H1 (cell line): ENCODE data around the gene MRTFB. TPM values are rescaled to one million over a fixed set of nuclear protein-coding genes. Genes with fewer than 3 reads are reported as not detected.

Experiments used
- CTCF ChIA-PET: fragments of 300-600 bp; sonication (Branson Sonifier 250); formaldehyde crosslinking; loops from one replicate; lab custom pipeline; 2021; ENCODE audit not compliant: partially characterized antibody; lab: Charles Lee
- POLR2A ChIA-PET: fragments of 300-600 bp; sonication (Branson Sonifier 250); formaldehyde crosslinking; loops from one replicate; lab custom pipeline; 2021; ENCODE audit warnings: inconsistent platforms; ENCODE audit not compliant: partially characterized antibody; lab: Charles Lee
- DNase-seq, 2 experiments: peaks; one replicate each; pipeline versions ENCODE4 v3.0.0 to v3.0.0-alpha.2; 2010 to 2022; ENCODE audit warnings: low spot score in 2 of 2, low read depth in 1 of 2, mixed read lengths in 1 of 2
- FAIRE-seq: peaks from 2 replicates; lab custom pipeline; 2011; peaks lifted over from hg19 to GRCh38; lab: Jason Lieb, UNC
- H2AFZ ChIP-seq: 2 replicates; pipeline ENCODE4 v1.8.1; 2012; ENCODE audit warnings: low read length, inconsistent platforms
- H2AK5ac ChIP-seq: 2 replicates; pipeline ENCODE4 v1.6.1; 2013; ENCODE audit warnings: low read depth, low read length
- H2BK120ac ChIP-seq: replicated peaks from 2 replicates; pipeline ENCODE3; 2013; ENCODE audit warnings: low read depth, low read length, inconsistent platforms
- H2BK12ac ChIP-seq: 2 replicates; pipeline ENCODE4 v1.6.1; 2013; ENCODE audit warnings: low read depth, low read length
- H2BK15ac ChIP-seq: 2 replicates; pipeline ENCODE4 v1.6.1; 2013; ENCODE audit warnings: low read length
- H2BK20ac ChIP-seq: 2 replicates; pipeline ENCODE4 v1.6.1; 2013; ENCODE audit warnings: low read length
- H2BK5ac ChIP-seq: 2 replicates; pipeline ENCODE4 v1.6.1; 2013; ENCODE audit warnings: low read depth, low read length
- H3K14ac ChIP-seq: 2 replicates; pipeline ENCODE4 v1.6.1; 2013; ENCODE audit warnings: inconsistent platforms; ENCODE audit not compliant: insufficient read length
- H3K18ac ChIP-seq: 2 replicates; pipeline ENCODE4 v1.6.1; 2013; ENCODE audit warnings: low read length; ENCODE audit errors: extremely low read depth
- H3K23ac ChIP-seq: 2 replicates; pipeline ENCODE4 v1.6.1; 2013; ENCODE audit warnings: inconsistent platforms; ENCODE audit not compliant: insufficient read length
- H3K23me2 ChIP-seq: 2 replicates; pipeline ENCODE4 v1.6.1; 2013; ENCODE audit warnings: low read depth, low read length
- H3K27ac ChIP-seq: 2 replicates; pipeline ENCODE4 v1.6.1; 2011; ENCODE audit warnings: low read depth, low read length, inconsistent platforms
- H3K27me3 ChIP-seq, 4 experiments: replicated peaks in 1 of 4; 1 replicate in 1 of 4; 2 replicates in 3 of 4; pipeline versions ENCODE4 v1.6.1 to v1.8.1; 2011 to 2013; ENCODE audit warnings: low read length in 3 of 4, mild to moderate bottlenecking in 3 of 4, inconsistent platforms in 2 of 4, mixed read lengths in 2 of 4, moderate library complexity in 1 of 4; ENCODE audit not compliant: control insufficient read depth in 3 of 4, insufficient read depth in 3 of 4; ENCODE audit errors: extremely low read depth in 1 of 4
- H3K36me3 ChIP-seq, 4 experiments: 2 replicates each; pipeline versions ENCODE4 v1.6.1 to v1.8.1; 2011 to 2013; ENCODE audit warnings: mild to moderate bottlenecking in 4 of 4, low read length in 3 of 4, moderate library complexity in 2 of 4, control low read depth in 1 of 4, inconsistent platforms in 1 of 4; ENCODE audit not compliant: insufficient read depth in 4 of 4, control insufficient read depth in 2 of 4
- H3K4ac ChIP-seq: replicated peaks from 2 replicates; pipeline ENCODE3; 2013; ENCODE audit warnings: low read length, low read depth, mixed read lengths, inconsistent platforms; ENCODE audit not compliant: insufficient read length
- H3K4me1 ChIP-seq, 4 experiments: replicated peaks in 1 of 4; 1 replicate in 1 of 4; 2 replicates in 3 of 4; pipeline versions ENCODE4 v1.6.1 to v1.8.1; 2011 to 2013; ENCODE audit warnings: low read length in 3 of 4, inconsistent platforms in 2 of 4, mixed read lengths in 1 of 4; ENCODE audit not compliant: insufficient read depth in 4 of 4, control insufficient read depth in 3 of 4
- H3K4me2 ChIP-seq, 2 experiments: 2 replicates each; pipeline versions ENCODE4 v1.6.1 to v1.8.1; 2011 to 2013; ENCODE audit warnings: low read depth in 2 of 2, low read length in 2 of 2, control low read depth in 1 of 2, inconsistent platforms in 1 of 2, mild to moderate bottlenecking in 1 of 2; ENCODE audit not compliant: insufficient read depth in 1 of 2
- H3K4me3 ChIP-seq, 4 experiments: fragments of 200-600, 300-600 bp in 1 of 4; sonication (generic), shearing (Covaris generic), sonication (Bioruptor Twin) in 1 of 4; 2 replicates each; pipeline versions ENCODE4 v1.5.1 to v1.8.1; 2011 to 2016; ENCODE audit warnings: low read length in 4 of 4, low read depth in 3 of 4, control low read depth in 2 of 4, inconsistent platforms in 2 of 4, mild to moderate bottlenecking in 2 of 4, mixed read lengths in 1 of 4, moderate library complexity in 1 of 4; ENCODE audit not compliant: insufficient read depth in 2 of 4; ENCODE audit errors: extremely low read depth in 1 of 4
- H3K56ac ChIP-seq: replicated peaks from 2 replicates; pipeline ENCODE3; 2013; ENCODE audit warnings: low read depth, mild to moderate bottlenecking, mixed read lengths, low read length, inconsistent platforms; ENCODE audit not compliant: insufficient read length
- H3K79me1 ChIP-seq: 2 replicates; pipeline ENCODE4 v1.6.1; 2013; ENCODE audit warnings: low read depth, low read length, control low read depth
- H3K79me2 ChIP-seq, 2 experiments: 2 replicates each; pipeline versions ENCODE4 v1.6.1 to v1.8.1; 2012 to 2013; ENCODE audit warnings: low read length in 2 of 2, mild to moderate bottlenecking in 2 of 2, inconsistent platforms in 1 of 2; ENCODE audit not compliant: insufficient read depth in 2 of 2, control insufficient read depth in 1 of 2
- H3K9ac ChIP-seq, 4 experiments: replicated peaks in 1 of 4; 1 replicate in 1 of 4; 2 replicates in 3 of 4; pipeline versions ENCODE4 v1.6.1 to v1.8.1; 2011 to 2013; ENCODE audit warnings: low read depth in 3 of 4, low read length in 3 of 4, control low read depth in 2 of 4, mild to moderate bottlenecking in 2 of 4, moderate library complexity in 2 of 4, inconsistent platforms in 1 of 4; ENCODE audit errors: extremely low read depth in 1 of 4
- H3K9me3 ChIP-seq, 2 experiments: 2 replicates each; pipeline versions ENCODE4 v1.6.1 to v1.8.1; 2012 to 2013; ENCODE audit warnings: mild to moderate bottlenecking in 2 of 2, moderate library complexity in 2 of 2, control low read depth in 1 of 2, inconsistent platforms in 1 of 2, low read depth in 1 of 2, low read length in 1 of 2, mixed read lengths in 1 of 2; ENCODE audit not compliant: insufficient read depth in 2 of 2
- H4K20me1 ChIP-seq, 2 experiments: replicated peaks in 1 of 2; 2 replicates each; pipeline versions ENCODE3 to v1.8.1; 2011 to 2013; ENCODE audit warnings: inconsistent platforms in 2 of 2, low read length in 2 of 2, mild to moderate bottlenecking in 1 of 2; ENCODE audit not compliant: insufficient read depth in 2 of 2, control insufficient read depth in 1 of 2
- H4K5ac ChIP-seq: 2 replicates; pipeline ENCODE4 v1.6.1; 2013; ENCODE audit warnings: low read length, low read depth, mixed read lengths, inconsistent platforms; ENCODE audit not compliant: insufficient read length
- H4K8ac ChIP-seq: 2 replicates; pipeline ENCODE4 v1.8.0; 2013; ENCODE audit warnings: mild to moderate bottlenecking, moderate library complexity, low read length, inconsistent platforms; ENCODE audit not compliant: insufficient read depth; ENCODE audit errors: extremely low read depth
- H4K91ac ChIP-seq: replicated peaks from 2 replicates; pipeline ENCODE3; 2013; ENCODE audit warnings: low read length, mixed read lengths, inconsistent platforms; ENCODE audit not compliant: insufficient read length
- GTF2F1 ChIP-seq: IDR thresholded peaks from 2 replicates; pipeline ENCODE4 v1.6.1; 2012; ENCODE audit warnings: low read depth, low read length, improper control_type of control experiment, borderline replicate concordance
- HDAC6 ChIP-seq: IDR thresholded peaks from one replicate; pipeline ENCODE4 v1.7.1; 2012; ENCODE audit warnings: low read depth, mild to moderate bottlenecking, inconsistent platforms, low read length, moderate library complexity
- WGBS, 2 experiments: shearing (Covaris generic) in 1 of 2; methylation state at CpG; one replicate each; pipeline versions ENCODE4 v1.1.6 to v1.1.7; 2013 to 2015; ENCODE audit warnings: low lambda C conversion rate in 2 of 2, mixed read lengths in 2 of 2, inconsistent platforms in 1 of 2, low coverage in 1 of 2, missing lambda C conversion rate in 1 of 2; ENCODE audit not compliant: insufficient replicate concordance in 2 of 2, insufficient coverage in 1 of 2, insufficient read length in 1 of 2; ENCODE audit errors: extremely low coverage in 1 of 2, missing lambda C conversion rate in 1 of 2; 5-methylcytosine and 5-hydroxymethylcytosine counted together
- polyA plus RNA-seq, 7 experiments: library from polyadenylated mRNA; depleted of rRNA in 3 of 7; stranded (reverse) in 5 of 7; unstranded in 2 of 7; fragments of >200 nt in 5 of 7; fragments of 200-250 nt in 2 of 7; gene quantifications; 1 replicate in 5 of 7; 2 replicates in 1 of 7; 4 replicates in 1 of 7; pipeline versions ENCODE4 v1.2.1 to v1.2.3, GENCODE V29; 2011 to 2013; ENCODE audit warnings: missing spikeins in 2 of 7, mixed read lengths in 2 of 7
- total RNA-seq: library from RNA; stranded (reverse); fragmentation: NEBNext Ultra II Directional; extraction: Animal tissue kit (Norgen Biotek cat#: 25700); gene quantifications from 2 replicates; pipeline ENCODE4 v1.2.1, GENCODE V29; 2021

The MRTFB gene
- total and polyA plus RNA-seq, 2 of the 8 experiments (the other 6 are each of a cell fraction or from before 2014, with no cell fraction given) = 13.5 to 34.9 TPM

DNA sequence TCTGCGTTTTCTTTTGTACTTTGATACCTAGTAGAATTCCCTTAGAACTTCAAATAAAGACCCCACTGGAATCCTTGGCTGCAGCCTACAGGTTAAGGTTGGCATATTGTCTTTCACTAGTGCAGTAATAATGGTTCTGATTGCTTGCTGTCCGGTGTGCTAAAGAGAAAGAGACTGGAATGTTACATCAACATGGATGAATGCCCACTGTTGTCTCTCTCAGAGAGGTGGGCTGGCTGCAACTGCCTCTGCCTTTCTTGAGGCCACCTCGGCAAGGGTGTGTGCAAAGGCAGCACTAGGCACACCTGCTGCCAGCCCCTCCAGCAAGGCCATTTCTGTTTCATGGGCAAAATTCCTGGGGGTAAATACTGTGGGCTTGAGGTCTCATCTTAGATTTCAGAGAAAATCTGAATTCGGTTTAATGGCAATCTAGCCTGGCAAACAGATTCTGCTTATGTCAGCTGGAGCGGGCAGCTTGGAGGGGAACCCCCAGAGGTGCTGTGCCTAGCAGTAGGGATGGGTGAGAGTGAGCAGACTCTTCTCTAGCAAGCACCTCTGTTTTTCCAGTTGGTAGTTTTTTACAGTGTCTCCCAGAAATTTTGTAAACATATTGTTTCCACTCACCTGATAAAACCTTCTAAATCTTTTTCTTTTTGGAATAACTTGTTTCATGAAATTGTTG, 54.0 kb downstream of the MRTFB start:
- Histone ChIP-seq H2BK120ac (no peak overlapping the region), H3K9me3 (no peaks in the 10 kb centered on the region), H2BK20ac (no peak overlapping the region), H4K5ac (no peak overlapping the region), H3K79me1 (peaks cover 7% of the 10 kb centered on the region), H3K23me2 (no peaks in the 10 kb centered on the region), H2BK15ac (no peak overlapping the region), H3K9ac (no peak overlapping the region), H3K4me1 (peaks cover 2 to 8% (median 3%) of the 10 kb centered on the region in 4 experiments; a peak in 6 of 7 replicates), H2AK5ac (no peak overlapping the region), H3K27me3 (no peaks in the 10 kb centered on the region; a peak in 1 of 7 replicates), H3K27ac (no peak overlapping the region), H4K20me1 (peaks cover 2 to 7% of the 10 kb centered on the region in 2 experiments), H2BK5ac (peak overlapping the region; percentile 63; the same call in 1 of the 2 replicates), H3K56ac (no peak overlapping the region), H3K36me3 (no peaks in the 10 kb centered on the region), H3K4me3 (no peak overlapping the region), H4K91ac (no peak overlapping the region), H2BK12ac (no peak overlapping the region), H3K79me2 (peaks cover 0 to 67% of the 10 kb centered on the region in 2 experiments; a peak in 2 of 4 replicates), H4K8ac (no peak overlapping the region), H3K4me2 (no peak overlapping the region; a peak in 1 of 4 replicates), H2AFZ (no peak overlapping the region), H3K23ac (no peak overlapping the region), H3K14ac (no peak overlapping the region), H3K4ac (no peak overlapping the region), H3K18ac (no peak overlapping the region)
- 73% methylated on average over 5 of the region's 5 CpGs; no CpG with 5 or more reads in 1 of the 2 experiments for WGBS, 2 experiments
- ChIA-PET POLR2A (interaction anchor here (0.8 kb wide), 1 partner anchor 10 kb away, joined by 6 read pairs; no protein-coding TSS in a partner anchor), CTCF (no interaction called here)
- TF ChIP-seq HDAC6 (no peak), GTF2F1 (no peak)
- FAIRE-seq (no peak), DNase-seq (no peak)
